MM.1S (cell line): Measurements from ENCODE around the gene CHD2.

Experiments used
- DNase-seq: peaks from one replicate; pipeline ENCODE4 v3.0.0-alpha.2; 2015
- H2AFZ ChIP-seq: fragments of 300-600 bp; sonication (generic); 2 replicates; pipeline ENCODE4 v1.6.0; 2016; ENCODE audit warnings: antibody characterized with exemption, low read length
- H3F3A ChIP-seq: fragments of 300-600 bp; sonication (generic); 2 replicates; pipeline ENCODE4 v1.6.1; 2016; ENCODE audit warnings: mild to moderate bottlenecking, antibody characterized with exemption, low read length, moderate library complexity, mixed read lengths; ENCODE audit not compliant: insufficient read depth
- H3K27ac ChIP-seq: fragments of 300-600 bp; sonication (generic); 2 replicates; pipeline ENCODE4 v1.5.1; 2016; ENCODE audit warnings: mild to moderate bottlenecking, low read length
- H3K27me3 ChIP-seq: fragments of 300-600 bp; sonication (generic); replicated peaks from 2 replicates; pipeline ENCODE4 v1.6.0; 2016; ENCODE audit warnings: low read length; ENCODE audit not compliant: insufficient read depth
- H3K36me3 ChIP-seq: fragments of 300-600 bp; sonication (generic); replicated peaks from 2 replicates; pipeline ENCODE4 v1.6.1; 2016; ENCODE audit warnings: mild to moderate bottlenecking, low read length, mixed read lengths; ENCODE audit not compliant: insufficient read depth
- H3K4me1 ChIP-seq: fragments of 300-600 bp; sonication (generic); 2 replicates; pipeline ENCODE4 v1.6.1; 2016; ENCODE audit warnings: low read length, mixed read lengths
- H3K4me2 ChIP-seq: fragments of 300-600 bp; sonication (generic); 2 replicates; pipeline ENCODE4 v1.6.0; 2016; ENCODE audit warnings: low read depth, low read length
- H3K4me3 ChIP-seq: fragments of 300-600 bp; sonication (generic); 2 replicates; pipeline ENCODE4 v1.5.1; 2016; ENCODE audit warnings: low read length, mixed read lengths
- H3K79me2 ChIP-seq: fragments of 300-600 bp; sonication (generic); 2 replicates; pipeline ENCODE4 v1.6.1; 2016; ENCODE audit warnings: mixed run types, low read length, mixed read lengths
- H3K9ac ChIP-seq: fragments of 300-600 bp; sonication (generic); 2 replicates; pipeline ENCODE4 v1.6.1; 2016; ENCODE audit warnings: low read length, mixed read lengths
- H3K9me2 ChIP-seq: fragments of 300-600 bp; sonication (generic); replicated peaks from 2 replicates; pipeline ENCODE4 v1.6.1; 2016; ENCODE audit warnings: mild to moderate bottlenecking, low read length, mixed read lengths; ENCODE audit not compliant: insufficient read depth
- H3K9me3 ChIP-seq: fragments of 300-600 bp; sonication (generic); replicated peaks from 2 replicates; pipeline ENCODE4 v1.6.1; 2016; ENCODE audit warnings: mild to moderate bottlenecking, low read length, mixed read lengths; ENCODE audit not compliant: insufficient read depth
- H4K20me1 ChIP-seq: fragments of 300-600 bp; sonication (generic); 2 replicates; pipeline ENCODE4 v1.6.1; 2016; ENCODE audit warnings: mild to moderate bottlenecking, low read length, moderate library complexity, mixed read lengths; ENCODE audit not compliant: insufficient read depth
- CTCF ChIP-seq: fragments of 300-600 bp; sonication (generic); IDR thresholded peaks from 2 replicates; pipeline ENCODE4 v1.5.1; 2016; ENCODE audit warnings: antibody characterized with exemption, low read length, mixed read lengths
- EZH2 ChIP-seq: fragments of 300-600 bp; sonication (generic); optimal IDR thresholded peaks from 2 replicates; pipeline ENCODE3; 2017; ENCODE audit warnings: low read depth, mild to moderate bottlenecking, antibody characterized with exemption, low read length, mixed read lengths
- EZH2phosphoT487 ChIP-seq: fragments of 300-600 bp; sonication (generic); IDR thresholded peaks from 2 replicates; pipeline ENCODE4 v1.6.1; 2018; ENCODE audit warnings: antibody characterized with exemption, low read length

The CHD2 gene

GRCh38 chr15:93045191-93045785, 145.2 kb downstream of the CHD2 start:
- no peaks in the 10 kb centered on the region for H3K79me2 ChIP-seq
- H3K4me3 ChIP-seq = no peak overlapping the region
- no peaks in the 10 kb centered on the region for H4K20me1 ChIP-seq
- no peaks in the 10 kb centered on the region for H3K9me3 ChIP-seq
- DNase-seq = no peak
- H2AFZ ChIP-seq = no peak overlapping the region
- H3K9ac ChIP-seq = no peak overlapping the region
- H3K36me3 ChIP-seq = no peaks in the 10 kb centered on the region
- H3F3A ChIP-seq = no peaks in the 10 kb centered on the region
- H3K27me3 ChIP-seq = peaks cover 10% of the 10 kb centered on the region; the same call in 1 of the 2 replicates
- H3K9me2 ChIP-seq = no peaks in the 10 kb centered on the region
- TF ChIP-seq EZH2 (no peak), CTCF (no peak), EZH2phosphoT487 (no peak)
- no peaks in the 10 kb centered on the region for H3K4me1 ChIP-seq
- H3K27ac ChIP-seq = no peak overlapping the region
- H3K4me2 ChIP-seq = no peak overlapping the region

- H3K4me3 ChIP-seq = no peak overlapping the region
- no peaks in the 10 kb centered on the region for H3K9me3 ChIP-seq
- no peaks in the 10 kb centered on the region for H3K9me2 ChIP-seq
- H3K4me1 ChIP-seq = no peaks in the 10 kb centered on the region
- no peak overlapping the region for H2AFZ ChIP-seq
- no peaks in the 10 kb centered on the region for H3F3A ChIP-seq
- H3K9ac ChIP-seq = no peak overlapping the region
- H3K36me3 ChIP-seq = no peaks in the 10 kb centered on the region
- H3K27ac ChIP-seq = no peak overlapping the region
- DNase-seq = no peak
- H3K79me2 ChIP-seq = no peaks in the 10 kb centered on the region
- no peaks in the 10 kb centered on the region for H4K20me1 ChIP-seq
- H3K4me2 ChIP-seq = no peak overlapping the region
- no peak for TF ChIP-seq EZH2
- no peak for TF ChIP-seq EZH2phosphoT487
- TF ChIP-seq CTCF = no peak
- peaks cover 13% of the 10 kb centered on the region; the same call in 1 of the 2 replicates for H3K27me3 ChIP-seq
These were observed 146.0 kb downstream of the CHD2 start for GRCh38 chr15:93046120-93046519.

DNA sequence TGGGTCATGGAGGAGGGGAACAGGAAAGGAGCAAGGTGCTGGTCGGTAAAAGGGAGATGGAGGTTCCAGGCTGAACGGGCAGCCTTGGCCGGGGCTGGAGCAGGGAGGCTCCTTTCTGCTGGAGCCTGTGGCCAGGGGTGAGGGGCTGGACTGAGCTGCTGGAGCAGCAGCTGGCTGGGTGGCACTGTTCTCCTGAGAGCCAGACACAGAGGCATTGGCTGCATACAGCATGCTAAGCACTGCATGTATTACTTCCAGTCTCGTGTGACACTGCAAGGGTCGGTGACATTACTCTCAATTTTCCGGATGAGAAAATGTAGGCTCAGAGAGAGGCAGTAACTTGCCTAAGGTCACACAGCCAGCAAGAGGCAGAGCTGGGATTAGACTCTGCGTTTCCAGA, 146.6 kb downstream of the CHD2 start:
- no peak for DNase-seq
- Histone ChIP-seq H3K4me1 (no peaks in the 10 kb centered on the region), H3K9me3 (no peaks in the 10 kb centered on the region), H3F3A (no peaks in the 10 kb centered on the region), H3K4me2 (no peak overlapping the region), H3K9ac (no peak overlapping the region), H3K4me3 (no peak overlapping the region), H3K79me2 (no peaks in the 10 kb centered on the region), H3K27ac (no peak overlapping the region), H2AFZ (no peak overlapping the region), H3K36me3 (no peaks in the 10 kb centered on the region), H4K20me1 (no peaks in the 10 kb centered on the region), H3K9me2 (no peaks in the 10 kb centered on the region), H3K27me3 (peaks cover 13% of the 10 kb centered on the region; the same call in 1 of the 2 replicates)
- TF ChIP-seq EZH2phosphoT487 (no peak), EZH2 (no peak), CTCF (no peak)
